Measurements from ENCODE around the gene SLC25A40. TPM values are rescaled to one million over a fixed set of nuclear protein-coding genes. Genes with fewer than 3 reads are reported as not detected.
"Not testable (repeated sequence)": the region's sequence is repeated elsewhere in the genome, so short reads cannot be mapped to it uniquely, and the experiment has no call there.

Gene SLC25A40
- total RNA-seq, result 10 to 100 TPM; 17.4 to 26.0 (median 22.6) TPM
- total RNA-seq (2013), result 26.7 TPM

- H3K9me3 Mint-ChIP-seq, result no peaks in the 10 kb centered on the region
- H3K27me3 Mint-ChIP-seq (ENCODE audit: low read depth in 2 of 2), result no peaks in the 10 kb centered on the region
- H3K36me3 Mint-ChIP-seq, result peaks cover 6% of the 10 kb centered on the region
- peaks cover 5% of the 10 kb centered on the region for H3K36me3 ChIP-seq (ENCODE audit: control insufficient read depth, insufficient read depth, low read length)
- DNase-seq, result peak; percentile 95 to 97
- peak within 1 kb of the TSS; percentile 88 for H3K27ac ChIP-seq (ENCODE audit: low read length)
- peak within 1 kb of the TSS; percentile 94 to 98 for H3K27ac Mint-ChIP-seq
- intact Hi-C loops (cut with micrococcal nuclease), result loop anchor here (2.0 to 5.0 kb wide), 4 partner anchors 59 to 724 kb away; partner anchors contain the start of genes ADAM22, DMTF1 and RUNDC3B
- no peaks in the 10 kb centered on the region for H3K4me1 ChIP-seq (ENCODE audit: control insufficient read depth, insufficient read depth, low read length)
- peak; percentile 88 to 97 (median 90) for ATAC-seq
- peak within 1 kb of the TSS; percentile 94 for H3K4me3 ChIP-seq (ENCODE audit: low read length)
- H3K27me3 ChIP-seq (ENCODE audit: control insufficient read depth, insufficient read depth, low read length), result no peaks in the 10 kb centered on the region
- peaks cover 24 to 42% of the 10 kb centered on the region in 2 donors for H3K4me1 Mint-ChIP-seq
- no peaks in the 10 kb centered on the region for H3K9me3 ChIP-seq (ENCODE audit: control insufficient read depth, insufficient read depth, low read length)
- peak within 1 kb of the TSS; percentile 97 for H3K4me3 Mint-ChIP-seq
- whole genome bisulfite sequencing (ENCODE audit: insufficient coverage), result under 1% methylated on average over 84 of the region's 84 CpGs
- no peak for TF ChIP-seq CTCF (IDR thresholded peaks at IDR 0.05)
Measured at GRCh38 chr7:87876040-87876868, at the start of gene SLC25A40, which contains the start of gene DBF4. SLC25A40 (minus strand) TSS chr7:87876360; CDS start chr7:87858727, 17,633 bp downstream. DBF4 (plus strand) TSS chr7:87876493; CDS start chr7:87876733, 240 bp downstream.

GRCh38 chr7:87922759-87923395, 46.7 kb upstream of the SLC25A40 start:
- H3K27ac ChIP-seq (ENCODE audit: low read length); H3K27ac Mint-ChIP-seq; H3K36me3 Mint-ChIP-seq; ATAC-seq; H3K4me1 Mint-ChIP-seq; intact Hi-C loops (cut with micrococcal nuclease); H3K36me3 ChIP-seq (ENCODE audit: control insufficient read depth, insufficient read depth, low read length); DNase-seq; H3K4me1 ChIP-seq (ENCODE audit: control insufficient read depth, insufficient read depth, low read length); H3K4me3 Mint-ChIP-seq; H3K4me3 ChIP-seq (ENCODE audit: low read length); H3K9me3 Mint-ChIP-seq; H3K27me3 ChIP-seq (ENCODE audit: control insufficient read depth, insufficient read depth, low read length); H3K9me3 ChIP-seq (ENCODE audit: control insufficient read depth, insufficient read depth, low read length): not testable (repeated sequence)
- H3K27me3 Mint-ChIP-seq (ENCODE audit: low read depth in 2 of 2), result peaks cover 15 to 23% of the 10 kb centered on the region in 2 donors
- WGBS (ENCODE audit: insufficient coverage), result 94% methylated on average over 8 of the region's 8 CpGs

- intact Hi-C loops (cut with micrococcal nuclease), result no loop called here
- Mint-ChIP-seq H3K27me3 (ENCODE audit: low read depth in 2 of 2) (peaks cover 15 to 23% of the 10 kb centered on the region in 2 donors), H3K9me3 (no peaks in the 10 kb centered on the region), H3K4me1 (no peaks in the 10 kb centered on the region), H3K36me3 (no peaks in the 10 kb centered on the region), H3K4me3 (no peak overlapping the region), H3K27ac (no peak overlapping the region)
- Histone ChIP-seq H3K36me3 (ENCODE audit: control insufficient read depth, insufficient read depth, low read length) (no peaks in the 10 kb centered on the region), H3K4me3 (ENCODE audit: low read length) (no peak overlapping the region), H3K9me3 (ENCODE audit: control insufficient read depth, insufficient read depth, low read length) (no peaks in the 10 kb centered on the region), H3K27ac (ENCODE audit: low read length) (no peak overlapping the region), H3K27me3 (ENCODE audit: control insufficient read depth, insufficient read depth, low read length) (no peaks in the 10 kb centered on the region), H3K4me1 (ENCODE audit: control insufficient read depth, insufficient read depth, low read length) (no peaks in the 10 kb centered on the region)
- 92% methylated on average over 5 of the region's 5 CpGs for WGBS (ENCODE audit: insufficient coverage)
- no peak for TF ChIP-seq CTCF (IDR thresholded peaks at IDR 0.05)
- DNase-seq (no peak), ATAC-seq (no peak)
Measured at GRCh38 chr7:87920578-87920977, 44.4 kb upstream of the SLC25A40 start.

GRCh38 chr7:87919875-87920274, 43.7 kb upstream of the SLC25A40 start:
- WGBS (ENCODE audit: insufficient coverage), result 93% methylated on average over 6 of the region's 6 CpGs
- H3K36me3 Mint-ChIP-seq, result no peaks in the 10 kb centered on the region
- ATAC-seq (no peak), DNase-seq (no peak)
- no peak for TF ChIP-seq CTCF (IDR thresholded peaks at IDR 0.05)
- peaks cover 15 to 23% of the 10 kb centered on the region in 2 donors for H3K27me3 Mint-ChIP-seq (ENCODE audit: low read depth in 2 of 2)
- H3K9me3 Mint-ChIP-seq, result no peaks in the 10 kb centered on the region
- Histone ChIP-seq H3K4me3 (ENCODE audit: low read length) (no peak overlapping the region), H3K4me1 (ENCODE audit: control insufficient read depth, insufficient read depth, low read length) (no peaks in the 10 kb centered on the region), H3K27ac (ENCODE audit: low read length) (no peak overlapping the region), H3K36me3 (ENCODE audit: control insufficient read depth, insufficient read depth, low read length) (no peaks in the 10 kb centered on the region), H3K27me3 (ENCODE audit: control insufficient read depth, insufficient read depth, low read length) (no peaks in the 10 kb centered on the region), H3K9me3 (ENCODE audit: control insufficient read depth, insufficient read depth, low read length) (no peaks in the 10 kb centered on the region)
- no peak overlapping the region for H3K4me3 Mint-ChIP-seq
- no peak overlapping the region for H3K27ac Mint-ChIP-seq
- intact Hi-C loops (cut with micrococcal nuclease), result no loop called here
- H3K4me1 Mint-ChIP-seq, result no peaks in the 10 kb centered on the region
